ENCODE measurements around the gene KMT2C.

The KMT2C gene

GRCh38 chr7:152189061-152189460 lies 246.7 kb downstream of the KMT2C start:
- DNase-seq, result no peak

GRCh38 chr7:152185558-152185957 lies 250.2 kb downstream of the KMT2C start:
- no peak for DNase-seq

GRCh38 chr7:152180587-152180986 lies 255.2 kb downstream of the KMT2C start:
- DNase-seq, result no peak

- no peak for DNase-seq
These were observed 255.8 kb downstream of the KMT2C start for GRCh38 chr7:152180048-152180447.

- DNase-seq, result no peak
These were observed 257.3 kb downstream of the KMT2C start for GRCh38 chr7:152178405-152179058.

GRCh38 chr7:152177681-152178404 lies 258.0 kb downstream of the KMT2C start:
- no peak for DNase-seq

GRCh38 chr7:152176797-152177196 lies 259.0 kb downstream of the KMT2C start:
- no peak for DNase-seq

- DNase-seq, result no peak
These were observed 262.3 kb downstream of the KMT2C start for GRCh38 chr7:152173372-152174070.

GRCh38 chr7:152162287-152162686 lies 273.5 kb downstream of the KMT2C start:
- no peak for DNase-seq

- DNase-seq, result no peak
These were observed 274.6 kb downstream of the KMT2C start for GRCh38 chr7:152161171-152161570.

GRCh38 chr7:152158801-152159587 lies 276.8 kb downstream of the KMT2C start:
- DNase-seq, result no peak

- DNase-seq, result no peak
These were observed 283.5 kb downstream of the KMT2C start for GRCh38 chr7:152152267-152152666.

GRCh38 chr7:152149363-152149762 lies 286.4 kb downstream of the KMT2C start:
- DNase-seq, result no peak

- no peak for DNase-seq
These were observed 287.1 kb downstream of the KMT2C start for GRCh38 chr7:152148706-152149105.

GRCh38 chr7:152145853-152146466 lies 289.8 kb downstream of the KMT2C start:
- DNase-seq, result peak; percentile 2

GRCh38 chr7:152144557-152145245 lies 291.1 kb downstream of the KMT2C start:
- DNase-seq, result no peak

- DNase-seq, result no peak
These were observed 292.7 kb downstream of the KMT2C start for GRCh38 chr7:152142976-152143595.

GRCh38 chr7:152140560-152140959 lies 295.2 kb downstream of the KMT2C start:
- DNase-seq, result no peak

- DNase-seq, result no peak
These were observed 295.7 kb downstream of the KMT2C start for GRCh38 chr7:152140067-152140466.

- DNase-seq, result no peak
These were observed 298.3 kb downstream of the KMT2C start for GRCh38 chr7:152137476-152138025.

- DNase-seq, result no peak
These were observed 299.1 kb downstream of the KMT2C start for GRCh38 chr7:152136686-152137085.

Data from NCI-H748 treated with DMSO at 0.1 percent for 48 hours (cell line).